NCI-H2227 (cell line): ENCODE measurements around the gene CLDN15.
A peak's percentile ranks its signal among the peaks of the same experiment; 100 is the strongest.
"Not testable (repeated sequence)": the region's sequence is repeated elsewhere in the genome, so short reads cannot be mapped to it uniquely, and the experiment has no call there.

Source experiments
- DNase-seq: peaks from one replicate; lab custom pipeline; 2025; ENCODE audit not compliant: unreplicated experiment; lab: John Stamatoyannopoulos, UW

The CLDN15 gene

GRCh38 chr7:101222275-101222830, 15.2 kb downstream of the CLDN15 start:
- DNase-seq, result no peak

- no peak for DNase-seq
Observed at GRCh38 chr7:101220295-101220694, 17.3 kb downstream of the CLDN15 start.

- peak; percentile 56 for DNase-seq
Observed at GRCh38 chr7:101218236-101219125, 19.1 kb downstream of the CLDN15 start.

- peak; percentile 100 for DNase-seq
Observed at GRCh38 chr7:101217388-101218235, 20.0 kb downstream of the CLDN15 start, which contains the start of the genes PLOD3 and ZNHIT1. TSS of gene PLOD3 (minus strand) at chr7:101217581. CDS start at chr7:101217274, 307 bp downstream. TSS of gene ZNHIT1 (plus strand) at chr7:101218165. CDS start at chr7:101218196, 31 bp downstream.

GRCh38 chr7:101216860-101217387, 20.7 kb downstream of the CLDN15 start:
- DNase-seq, result no peak

- DNase-seq, result peak; percentile 44
Observed at GRCh38 chr7:101216001-101216859, 21.4 kb downstream of the CLDN15 start.

GRCh38 chr7:101212014-101212413, 25.6 kb downstream of the CLDN15 start:
- no peak for DNase-seq

- no peak for DNase-seq
Observed at GRCh38 chr7:101211501-101211900, 26.1 kb downstream of the CLDN15 start.

- no peak for DNase-seq
Observed at GRCh38 chr7:101210143-101210542, 27.5 kb downstream of the CLDN15 start.

- DNase-seq, result no peak
Observed at GRCh38 chr7:101208794-101209193, 28.8 kb downstream of the CLDN15 start.

GRCh38 chr7:101207459-101207858, 30.1 kb downstream of the CLDN15 start:
- no peak for DNase-seq

GRCh38 chr7:101206665-101207042, 30.9 kb downstream of the CLDN15 start:
- no peak for DNase-seq

GRCh38 chr7:101205901-101206664, 31.5 kb downstream of the CLDN15 start:
- DNase-seq, result no peak

- DNase-seq, result not testable (repeated sequence)
Observed at GRCh38 chr7:101203740-101204738, 33.6 kb downstream of the CLDN15 start.

- DNase-seq, result no peak
Observed at GRCh38 chr7:101202603-101202918, 35.0 kb downstream of the CLDN15 start.

GRCh38 chr7:101201695-101202602, 35.7 kb downstream of the CLDN15 start:
- no peak for DNase-seq

GRCh38 chr7:101200862-101201599, 36.6 kb downstream of the CLDN15 start, which contains the start of gene MOGAT3:
TSS of gene MOGAT3 (minus strand) at chr7:101201036. CDS start at chr7:101200854, 182 bp downstream.
- no peak for DNase-seq
